ENCODE measurements around the gene MRTO4. TPM values are rescaled to one million over a fixed set of nuclear protein-coding genes. Genes with fewer than 3 reads are reported as not detected.
"Not testable (repeated sequence)": the region's sequence is repeated elsewhere in the genome, so short reads cannot be mapped to it uniquely, and the experiment has no call there.

MRTO4 gene
- total RNA-seq, 1 donor from 2014 or later, result 16.7 TPM

DNA sequence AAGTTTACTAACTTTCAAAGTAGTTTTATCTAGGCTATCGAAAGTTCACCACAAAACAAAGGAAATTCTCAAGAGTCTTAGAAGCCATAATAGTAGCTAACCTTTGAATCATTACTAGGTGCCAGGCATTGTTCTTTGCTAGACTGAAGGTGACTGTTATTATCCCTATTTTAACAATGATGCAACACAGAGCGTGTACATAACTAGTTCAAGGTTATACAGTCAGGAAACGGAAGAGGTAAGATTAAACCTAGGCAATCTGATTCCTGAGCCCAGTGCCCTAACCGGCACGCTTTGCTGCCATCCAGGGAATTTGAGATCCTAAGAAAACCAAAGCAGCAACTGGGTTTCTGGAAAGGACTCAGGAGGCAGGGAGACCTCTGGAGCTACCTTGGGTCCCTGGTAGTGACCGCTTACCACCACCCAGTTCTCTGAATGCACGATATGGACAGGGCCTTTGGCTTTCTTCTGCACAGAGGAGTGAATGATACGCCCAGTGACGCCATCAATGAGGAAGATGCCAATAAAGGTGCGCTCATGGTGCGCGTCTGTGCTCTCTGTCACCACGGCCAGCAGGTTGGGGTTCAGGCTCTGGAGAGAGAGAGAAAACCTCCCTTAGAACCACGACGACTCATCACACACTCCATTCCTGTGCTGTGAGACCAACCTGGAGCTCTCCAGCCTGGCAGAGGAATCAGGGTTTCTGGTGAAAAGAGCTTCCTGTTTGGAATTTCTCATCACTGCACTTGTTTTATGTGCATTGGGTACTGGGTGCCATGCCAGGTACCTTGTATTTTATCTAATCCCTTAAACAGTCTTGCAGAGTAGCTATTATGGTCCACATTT lies 28.4 kb upstream of the MRTO4 start:
- peak in 1 of 2 donors; percentile 42 for DNase-seq (ENCODE audit: low read depth in 2 of 2)

- DNase-seq (ENCODE audit: low read depth in 2 of 2), result no peak
Observed at GRCh38 chr1:19229229-19229628, 22.4 kb upstream of the MRTO4 start.

- no peak for DNase-seq (ENCODE audit: low read depth in 2 of 2)
Observed at GRCh38 chr1:19229828-19230325, 21.7 kb upstream of the MRTO4 start.

GRCh38 chr1:19231736-19232523 lies 19.7 kb upstream of the MRTO4 start:
- DNase-seq (ENCODE audit: low read depth in 2 of 2), result not testable (repeated sequence)

- DNase-seq (ENCODE audit: low read depth in 2 of 2), result peak in 1 of 2 donors; percentile 66
Observed at GRCh38 chr1:19232524-19232846, 19.1 kb upstream of the MRTO4 start.

DNA sequence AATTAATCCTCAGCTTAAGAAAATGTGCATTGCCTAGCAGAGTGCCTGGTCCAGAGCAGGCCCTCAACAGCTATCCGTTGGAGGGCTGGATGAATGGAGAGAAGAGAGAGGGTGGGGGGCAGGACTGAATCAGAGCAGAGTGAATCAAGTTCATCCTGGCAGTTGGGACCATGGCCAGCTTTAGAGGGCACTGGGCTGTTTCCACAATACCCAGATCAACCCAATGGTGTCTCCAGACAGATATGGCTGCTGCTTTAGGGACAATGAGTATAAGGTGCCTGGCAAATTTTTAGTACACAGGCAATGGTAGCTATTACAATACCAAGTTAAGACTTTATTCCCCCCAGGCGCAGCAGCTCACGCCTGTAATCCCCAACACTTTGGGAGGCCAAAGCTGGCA lies 17.4 kb upstream of the MRTO4 start:
- no peak for DNase-seq (ENCODE audit: low read depth in 2 of 2)

DNA sequence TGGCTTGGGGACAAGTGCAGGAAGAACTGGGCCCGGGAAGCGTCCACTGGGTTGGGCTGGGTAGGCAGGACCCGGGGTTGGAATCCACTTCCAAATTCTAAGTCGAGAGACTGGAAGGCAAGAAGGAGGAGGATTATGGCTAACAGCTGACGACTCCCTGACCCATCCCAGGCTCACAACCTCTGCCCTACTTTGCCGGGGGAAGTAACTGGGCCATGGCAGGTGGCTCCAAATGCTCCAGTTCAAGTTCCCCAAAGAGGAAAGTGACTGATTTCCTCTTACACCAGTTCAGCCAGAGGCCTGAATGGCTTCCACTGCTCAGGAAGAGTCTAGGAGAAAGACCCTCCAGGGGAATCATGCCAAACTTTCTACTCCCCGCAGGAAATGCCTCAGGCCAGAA lies 11.7 kb upstream of the MRTO4 start:
- peak; percentile 20 to 27 for DNase-seq (ENCODE audit: low read depth in 2 of 2)

DNA sequence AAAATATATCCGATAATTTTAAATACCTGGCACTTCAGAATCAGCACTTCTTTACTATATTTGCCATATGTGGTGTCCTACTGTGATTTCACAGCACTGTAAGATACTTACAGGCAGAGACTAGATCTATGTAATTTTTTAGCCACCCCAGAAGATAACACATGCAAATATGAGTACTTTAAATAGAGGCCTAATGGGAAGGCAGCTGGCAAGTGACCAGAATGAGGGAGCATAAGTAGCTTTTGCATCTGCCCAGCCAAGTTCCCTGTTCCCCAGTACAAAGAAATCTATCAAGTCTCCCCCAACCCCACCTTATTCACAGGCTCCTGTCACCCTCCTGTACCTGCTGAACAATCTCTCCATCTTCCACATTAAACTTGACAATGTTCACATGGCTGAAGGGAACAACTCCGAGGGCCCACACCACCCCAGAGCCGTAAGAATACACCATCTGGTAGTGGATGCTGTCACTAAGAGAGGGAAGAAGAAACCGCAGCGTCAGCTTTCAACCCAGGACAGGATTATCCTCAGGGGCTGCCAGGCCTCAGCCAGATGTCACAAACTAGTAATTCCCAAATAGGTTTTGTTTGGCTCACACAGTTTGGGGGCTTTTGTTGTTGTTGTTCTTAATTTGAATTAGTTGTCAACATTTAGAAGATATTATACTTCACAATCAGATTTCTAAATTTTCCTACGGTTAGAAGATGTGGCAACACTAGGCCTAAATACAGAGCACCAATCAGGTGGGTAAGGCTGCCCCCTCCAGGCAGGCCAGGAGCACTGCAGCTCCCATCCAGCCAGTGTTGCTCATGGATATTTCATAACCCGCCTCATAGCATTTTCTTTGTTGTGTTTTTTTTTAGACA lies 10.7 kb upstream of the MRTO4 start:
- DNase-seq (ENCODE audit: low read depth in 2 of 2), result peak; percentile 67 to 78

- DNase-seq (ENCODE audit: low read depth in 2 of 2), result no peak
Observed at GRCh38 chr1:19250629-19251304, 838 bp upstream of the MRTO4 start.

DNA sequence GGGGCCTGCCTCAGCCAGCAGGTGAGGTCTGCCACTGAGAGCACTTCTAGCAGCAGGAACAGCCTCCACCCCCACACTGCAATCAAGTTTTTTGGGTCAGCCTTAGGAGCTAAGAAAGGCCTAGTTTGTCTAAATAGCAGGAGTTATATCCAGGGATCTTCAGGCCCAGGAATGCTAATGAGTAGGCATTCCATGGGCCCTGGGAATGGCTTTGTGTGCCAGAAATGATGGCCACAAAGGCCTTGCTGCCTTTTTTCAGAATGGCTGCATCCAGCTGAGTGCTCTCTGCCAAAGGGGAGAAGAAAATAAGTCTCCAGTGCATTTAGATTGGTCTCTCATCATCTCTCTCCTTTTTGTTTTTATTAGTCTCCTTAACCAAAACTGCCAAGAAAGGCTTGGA lies 2.8 kb downstream of the MRTO4 start:
- no peak for DNase-seq (ENCODE audit: low read depth in 2 of 2)

DNA sequence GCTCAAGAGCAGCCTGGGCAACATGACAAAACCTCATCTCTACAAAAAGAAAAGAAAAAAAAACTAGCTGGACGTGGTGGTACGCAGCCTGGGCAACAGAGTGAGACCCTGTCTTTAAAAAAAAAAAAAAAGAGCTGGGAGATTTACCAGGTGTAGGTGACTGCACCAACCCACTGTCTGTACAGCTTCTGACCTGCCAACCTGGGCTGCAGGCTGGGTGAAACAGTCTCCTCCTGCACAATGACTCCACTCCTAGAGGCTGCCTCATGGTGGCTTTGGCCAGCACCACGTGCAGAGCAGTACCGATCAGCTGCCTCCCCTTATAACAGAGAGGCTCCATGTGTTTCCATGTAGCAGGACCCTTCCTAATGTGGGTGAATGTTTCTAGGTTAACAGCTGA lies 3.7 kb downstream of the MRTO4 start:
- DNase-seq (ENCODE audit: low read depth in 2 of 2), result no peak

- DNase-seq (ENCODE audit: low read depth in 2 of 2), result not testable (repeated sequence)
Observed at GRCh38 chr1:19256301-19256700, 4.7 kb downstream of the MRTO4 start.

GRCh38 chr1:19257178-19257914 lies 5.7 kb downstream of the MRTO4 start:
- peak in 1 of 2 donors; percentile 37 for DNase-seq (ENCODE audit: low read depth in 2 of 2)

GRCh38 chr1:19258353-19258752 lies 6.7 kb downstream of the MRTO4 start:
- no peak for DNase-seq (ENCODE audit: low read depth in 2 of 2)

DNA sequence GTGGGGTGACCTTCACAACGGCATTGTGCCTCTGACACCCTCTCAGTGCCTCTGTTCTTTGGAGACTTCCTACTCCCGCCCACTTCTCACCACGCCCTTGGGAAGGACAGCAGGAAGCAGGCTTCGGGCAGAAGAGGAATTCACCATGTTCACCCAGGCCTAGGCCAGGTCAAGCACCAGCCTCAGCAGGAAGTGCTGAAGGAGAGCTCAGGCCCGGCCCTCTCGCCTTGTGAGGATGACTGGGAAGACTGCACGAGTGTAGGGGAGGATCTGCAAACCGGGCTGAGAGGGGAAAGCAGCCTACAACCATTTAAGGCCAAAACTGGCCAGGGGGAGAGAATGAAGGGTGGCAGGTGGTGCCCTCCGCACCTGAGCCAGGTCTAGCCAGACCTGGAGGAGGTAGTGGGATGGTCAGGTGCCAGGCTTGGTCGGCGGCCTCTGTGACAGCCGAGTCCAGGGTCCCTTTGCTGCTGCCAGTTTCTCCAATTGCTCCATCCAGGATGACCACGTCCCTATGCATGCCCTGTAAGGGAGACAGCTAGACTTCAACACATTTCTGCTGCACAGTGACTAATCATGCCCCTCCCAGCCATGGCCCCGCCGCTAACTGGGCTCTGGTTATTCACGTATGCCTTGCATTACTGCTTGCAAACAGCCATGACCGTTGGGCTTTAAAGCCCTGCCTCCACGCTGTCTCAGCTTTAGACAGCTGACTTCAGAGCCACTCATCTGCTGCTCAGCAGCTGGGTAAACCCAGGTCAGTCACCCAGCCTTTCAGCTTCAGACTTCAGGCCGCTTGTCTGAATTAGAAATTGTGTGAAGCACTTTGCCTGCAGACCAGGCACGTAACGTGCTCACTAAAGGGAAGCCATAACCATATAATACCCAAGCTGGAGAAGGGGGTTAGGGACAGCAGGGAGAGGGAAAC lies 8.9 kb downstream of the MRTO4 start:
- peak in 1 of 2 donors; percentile 37 for DNase-seq (ENCODE audit: low read depth in 2 of 2)

- no peak for DNase-seq (ENCODE audit: low read depth in 2 of 2)
Observed at GRCh38 chr1:19262047-19262446, 10.4 kb downstream of the MRTO4 start.

DNA sequence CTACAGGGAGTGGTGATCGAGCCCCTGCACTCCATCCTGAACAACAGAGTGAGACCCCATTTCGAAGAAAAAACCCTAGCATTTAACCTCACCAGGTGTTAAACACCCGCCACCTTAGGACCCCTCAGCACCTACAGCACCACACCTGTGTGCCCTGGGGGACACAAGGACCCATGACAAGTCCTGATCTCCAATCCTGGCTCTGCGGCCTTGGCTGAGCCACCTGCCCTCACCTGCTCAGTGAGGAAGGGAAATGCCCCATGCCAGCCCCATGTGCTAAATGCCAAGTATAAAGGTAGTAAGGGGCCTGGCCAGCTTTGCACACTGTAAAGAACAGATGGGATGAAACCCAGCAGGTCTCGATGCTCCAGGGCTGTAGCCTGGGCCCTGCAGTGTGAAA lies 11.1 kb downstream of the MRTO4 start:
- DNase-seq (ENCODE audit: low read depth in 2 of 2), result no peak

DNA sequence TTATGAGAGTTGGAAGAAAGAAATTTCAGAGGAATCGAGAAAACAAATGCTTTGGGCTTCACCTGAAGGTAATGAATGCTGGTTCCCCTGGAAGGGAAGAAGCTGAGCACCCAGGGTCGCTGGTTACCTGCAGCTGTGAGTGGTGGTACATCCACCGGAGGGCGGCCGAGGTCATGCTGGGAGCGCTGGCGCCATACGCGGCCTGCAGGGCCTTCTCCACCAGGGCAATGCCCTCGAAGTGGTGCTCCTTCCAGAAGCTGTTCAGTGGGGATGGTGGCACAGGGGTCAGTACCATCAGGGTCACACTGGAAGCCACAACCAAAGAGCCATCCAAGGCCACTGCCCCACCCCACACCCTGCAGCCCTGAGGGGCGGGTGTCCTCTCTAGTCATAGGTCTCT lies 16.8 kb downstream of the MRTO4 start:
- DNase-seq (ENCODE audit: low read depth in 2 of 2), result no peak

All from lung microvascular endothelial cell (primary cell).